Body of pancreas (tissue), 4 donors: ENCODE data around the gene AARSD1.

ENCODE experiments used
- POLR2A ChIP-seq, 3 donors: fragments of 450-650 bp; IDR thresholded peaks; one replicate each; pipeline ENCODE4 v1.6.1; 2016; ENCODE audit warnings: antibody characterized with exemption in 3 of 3, mild to moderate bottlenecking in 2 of 3
- TF ChIP-seq, protein P1 (sequence below), 7 experiments: fragments of 450-650 bp in 4 of 7; fragments of 200-600 bp in 3 of 7; sonication (generic) in 3 of 7; IDR thresholded peaks; one replicate each; pipeline ENCODE4 v1.5.1; 2016 to 2019; ENCODE audit warnings: antibody characterized with exemption in 7 of 7

DNA sequence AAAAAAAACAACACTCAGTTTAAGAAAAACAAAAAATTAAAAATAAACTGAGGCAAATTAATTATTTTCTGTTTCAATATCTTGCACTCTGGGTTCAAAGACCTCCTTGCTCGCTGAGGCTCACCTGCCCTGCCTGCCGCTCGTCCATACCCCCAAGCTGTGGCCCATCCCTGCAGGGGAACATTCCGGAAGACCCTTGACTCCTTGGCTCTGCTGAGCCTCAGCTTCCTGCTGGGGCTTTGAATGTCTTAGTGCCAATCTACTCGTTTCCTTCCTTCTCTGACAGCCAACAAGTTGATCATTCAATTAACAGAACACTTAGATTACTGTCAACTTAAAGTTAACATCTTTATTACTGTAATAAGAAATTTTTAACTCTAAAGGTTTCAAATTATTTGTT lies 39.4 kb downstream of the AARSD1 start:
- TF ChIP-seq, protein P1, sequence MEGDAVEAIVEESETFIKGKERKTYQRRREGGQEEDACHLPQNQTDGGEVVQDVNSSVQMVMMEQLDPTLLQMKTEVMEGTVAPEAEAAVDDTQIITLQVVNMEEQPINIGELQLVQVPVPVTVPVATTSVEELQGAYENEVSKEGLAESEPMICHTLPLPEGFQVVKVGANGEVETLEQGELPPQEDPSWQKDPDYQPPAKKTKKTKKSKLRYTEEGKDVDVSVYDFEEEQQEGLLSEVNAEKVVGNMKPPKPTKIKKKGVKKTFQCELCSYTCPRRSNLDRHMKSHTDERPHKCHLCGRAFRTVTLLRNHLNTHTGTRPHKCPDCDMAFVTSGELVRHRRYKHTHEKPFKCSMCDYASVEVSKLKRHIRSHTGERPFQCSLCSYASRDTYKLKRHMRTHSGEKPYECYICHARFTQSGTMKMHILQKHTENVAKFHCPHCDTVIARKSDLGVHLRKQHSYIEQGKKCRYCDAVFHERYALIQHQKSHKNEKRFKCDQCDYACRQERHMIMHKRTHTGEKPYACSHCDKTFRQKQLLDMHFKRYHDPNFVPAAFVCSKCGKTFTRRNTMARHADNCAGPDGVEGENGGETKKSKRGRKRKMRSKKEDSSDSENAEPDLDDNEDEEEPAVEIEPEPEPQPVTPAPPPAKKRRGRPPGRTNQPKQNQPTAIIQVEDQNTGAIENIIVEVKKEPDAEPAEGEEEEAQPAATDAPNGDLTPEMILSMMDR (IDR thresholded peaks at IDR 0.05): no peak
- no peak for TF ChIP-seq POLR2A (IDR thresholded peaks at IDR 0.05)
